ENCODE measurements around the gene PANK1. TPM values are rescaled to one million over a fixed set of nuclear protein-coding genes. Genes with fewer than 3 reads are reported as not detected.
A peak's percentile ranks its signal among the peaks of the same experiment; 100 is the strongest.

PANK1 gene
- total and polyA plus RNA-seq, 5 experiments from 2014 or later = 0.24 to 1.9 (median 0.41) TPM

GRCh38 chr10:89648074-89648473, 3.0 kb upstream of the PANK1 start:
- Mint-ChIP-seq H3K4me1 (peaks cover 7 to 23% (median 8%) of the 10 kb centered on the region in 4 donors), H3K36me3 (no peaks in the 10 kb centered on the region), H3K9me3 (peaks cover 0 to 2% (median 0%) of the 10 kb centered on the region in 9 donors), H3K4me3 (no peak overlapping the region), H3K27ac (peak overlapping the region in 1 of 10 donors; percentile 9), H3K27me3 (peaks cover 18 to 55% (median 27%) of the 10 kb centered on the region in 5 donors)
- POLR2A ChIA-PET = no interaction called here
- DNase-seq = no peak
- ATAC-seq = no peak

- POLR2A ChIA-PET = no interaction called here
- Mint-ChIP-seq H3K9me3 (peaks cover 0 to 2% (median 0%) of the 10 kb centered on the region in 9 donors), H3K4me3 (peak overlapping the region in 6 of 10 donors; percentile 23 to 81 (median 38)), H3K27ac (peak overlapping the region in 1 of 10 donors; percentile 0), H3K4me1 (peaks cover 7 to 16% (median 8%) of the 10 kb centered on the region in 4 donors), H3K27me3 (peaks cover 18 to 55% (median 27%) of the 10 kb centered on the region in 5 donors), H3K36me3 (no peaks in the 10 kb centered on the region)
- no peak for DNase-seq
- no peak for ATAC-seq
Observed at GRCh38 chr10:89646889-89647657, 2.0 kb upstream of the PANK1 start.

GRCh38 chr10:89645742-89646172, 715 bp upstream of the PANK1 start:
- H3K27ac Mint-ChIP-seq = peak overlapping the region in 3 of 10 donors; percentile 1 to 63 (median 55)
- peaks cover 7 to 12% (median 8%) of the 10 kb centered on the region in 4 donors for H3K4me1 Mint-ChIP-seq
- POLR2A ChIA-PET = no interaction called here
- peaks cover 18 to 55% (median 27%) of the 10 kb centered on the region in 5 donors for H3K27me3 Mint-ChIP-seq
- ATAC-seq = no peak
- no peak for DNase-seq
- H3K9me3 Mint-ChIP-seq = peaks cover 0 to 2% (median 0%) of the 10 kb centered on the region in 9 donors
- peak overlapping the region in 8 of 10 donors; percentile 86 to 93 (median 90) for H3K4me3 Mint-ChIP-seq
- H3K36me3 Mint-ChIP-seq = no peaks in the 10 kb centered on the region

GRCh38 chr10:89644691-89644966, 413 bp downstream of the PANK1 start:
- Mint-ChIP-seq H3K27ac (no peak overlapping the region), H3K4me3 (no peak overlapping the region), H3K36me3 (no peaks in the 10 kb centered on the region), H3K4me1 (peaks cover 7 to 12% (median 8%) of the 10 kb centered on the region in 4 donors), H3K9me3 (peaks cover 0 to 2% (median 0%) of the 10 kb centered on the region in 9 donors), H3K27me3 (peaks cover 18 to 46% (median 24%) of the 10 kb centered on the region in 5 donors)
- ATAC-seq (peak; percentile 31 to 40), DNase-seq (peak in 2 of 10 donors; percentile 13 to 19)
- POLR2A ChIA-PET = interaction anchor here (1.5 kb wide), 1 partner anchor 56 kb away, joined by 6 read pairs; the partner anchor contains the start of gene KIF20B

- Mint-ChIP-seq H3K4me3 (no peak overlapping the region), H3K27ac (no peak overlapping the region), H3K9me3 (peaks cover 0 to 2% (median 0%) of the 10 kb centered on the region in 9 donors), H3K27me3 (peaks cover 15 to 41% (median 19%) of the 10 kb centered on the region in 5 donors), H3K4me1 (peaks cover 7 to 12% (median 8%) of the 10 kb centered on the region in 4 donors), H3K36me3 (no peaks in the 10 kb centered on the region)
- ATAC-seq = peak; percentile 85 to 87
- POLR2A ChIA-PET = interaction anchor here (1.0 to 1.5 kb wide), 2 partner anchors 57 to 395 kb away, joined by 3 to 6 read pairs; partner anchors contain the start of gene KIF20B
- peak; percentile 22 to 74 (median 56) for DNase-seq
Observed at GRCh38 chr10:89643812-89644690, 991 bp downstream of the PANK1 start.

- peak overlapping the region in 1 of 10 donors; percentile 51 for H3K4me3 Mint-ChIP-seq
- POLR2A ChIA-PET = interaction anchor here (1.0 to 1.5 kb wide), 2 partner anchors 58 to 394 kb away, joined by 3 to 6 read pairs; partner anchors contain the start of gene KIF20B
- peaks cover 7 to 12% (median 8%) of the 10 kb centered on the region in 4 donors for H3K4me1 Mint-ChIP-seq
- ATAC-seq (no peak), DNase-seq (no peak)
- no peaks in the 10 kb centered on the region for H3K36me3 Mint-ChIP-seq
- peaks cover 0 to 2% (median 0%) of the 10 kb centered on the region in 9 donors for H3K9me3 Mint-ChIP-seq
- peaks cover 15 to 34% (median 20%) of the 10 kb centered on the region in 5 donors for H3K27me3 Mint-ChIP-seq
- H3K27ac Mint-ChIP-seq = peak overlapping the region in 1 of 10 donors; percentile 29
Observed at GRCh38 chr10:89643431-89643811, 1.6 kb downstream of the PANK1 start.

- DNase-seq (no peak), ATAC-seq (no peak)
- H3K27ac Mint-ChIP-seq = no peak overlapping the region
- POLR2A ChIA-PET = interaction anchor here (0.6 kb wide), 1 partner anchor 951 kb away, joined by 3 read pairs; no protein-coding TSS in a partner anchor
- H3K9me3 Mint-ChIP-seq = no peaks in the 10 kb centered on the region
- peaks cover 6 to 22% (median 17%) of the 10 kb centered on the region in 5 donors for H3K27me3 Mint-ChIP-seq
- H3K4me3 Mint-ChIP-seq = no peak overlapping the region
- H3K36me3 Mint-ChIP-seq = no peaks in the 10 kb centered on the region
- peaks cover 7 to 12% (median 8%) of the 10 kb centered on the region in 4 donors for H3K4me1 Mint-ChIP-seq
Observed at GRCh38 chr10:89642193-89642592, 2.8 kb downstream of the PANK1 start.

- H3K36me3 Mint-ChIP-seq = no peaks in the 10 kb centered on the region
- peaks cover 2 to 4% (median 3%) of the 10 kb centered on the region in 4 donors for H3K4me1 Mint-ChIP-seq
- peaks cover 2 to 7% (median 5%) of the 10 kb centered on the region in 5 donors for H3K27me3 Mint-ChIP-seq
- DNase-seq (no peak), ATAC-seq (no peak)
- no peak overlapping the region for H3K4me3 Mint-ChIP-seq
- no peak overlapping the region for H3K27ac Mint-ChIP-seq
- no peaks in the 10 kb centered on the region for H3K9me3 Mint-ChIP-seq
- POLR2A ChIA-PET = no interaction called here
Observed at GRCh38 chr10:89640241-89640640, 4.8 kb downstream of the PANK1 start.

GRCh38 chr10:89639326-89639725, 5.7 kb downstream of the PANK1 start:
- Mint-ChIP-seq H3K27me3 (peaks cover 0 to 5% (median 2%) of the 10 kb centered on the region in 5 donors), H3K4me3 (no peak overlapping the region), H3K4me1 (peaks cover 0 to 2% (median 0%) of the 10 kb centered on the region in 4 donors), H3K9me3 (no peaks in the 10 kb centered on the region), H3K36me3 (no peaks in the 10 kb centered on the region), H3K27ac (no peak overlapping the region)
- ATAC-seq = no peak
- POLR2A ChIA-PET = no interaction called here
- no peak for DNase-seq

GRCh38 chr10:89637113-89637512, 7.9 kb downstream of the PANK1 start:
- no peak overlapping the region for H3K4me3 Mint-ChIP-seq
- ATAC-seq = no peak

GRCh38 chr10:89634637-89635036, 10.4 kb downstream of the PANK1 start:
- Mint-ChIP-seq H3K27ac (no peak overlapping the region), H3K4me3 (no peak overlapping the region), H3K9me3 (no peaks in the 10 kb centered on the region), H3K36me3 (no peaks in the 10 kb centered on the region), H3K27me3 (peaks cover 0 to 5% (median 0%) of the 10 kb centered on the region in 5 donors), H3K4me1 (no peaks in the 10 kb centered on the region)
- ATAC-seq (no peak), DNase-seq (no peak)
- POLR2A ChIA-PET = no interaction called here

More at GRCh38 chr10:89637113-89637512, 7.9 kb downstream of the PANK1 start:
- Mint-ChIP-seq H3K36me3 (no peaks in the 10 kb centered on the region), H3K4me1 (no peaks in the 10 kb centered on the region), H3K9me3 (no peaks in the 10 kb centered on the region), H3K27me3 (peaks cover 0 to 5% (median 2%) of the 10 kb centered on the region in 5 donors), H3K27ac (no peak overlapping the region)
- no peak for DNase-seq
- POLR2A ChIA-PET = no interaction called here

- Mint-ChIP-seq H3K27me3 (peaks cover 0 to under 1% (median 0%) of the 10 kb centered on the region in 5 donors), H3K27ac (no peak overlapping the region), H3K4me1 (no peaks in the 10 kb centered on the region), H3K9me3 (no peaks in the 10 kb centered on the region), H3K4me3 (no peak overlapping the region), H3K36me3 (no peaks in the 10 kb centered on the region)
- no peak for ATAC-seq
- DNase-seq = no peak
- POLR2A ChIA-PET = no interaction called here
Observed at GRCh38 chr10:89633484-89633883, 11.6 kb downstream of the PANK1 start.
